GM19099 (cell line): ENCODE measurements around the gene RIMS3.

Source experiments
- POLR2A ChIP-seq: IDR thresholded peaks from 3 replicates; pipeline ENCODE4 v1.6.1; 2011; ENCODE audit warnings: low read depth; ENCODE audit not compliant: insufficient read length; ENCODE audit errors: extremely low read depth

RIMS3 gene

GRCh38 chr1:40648928-40649591, 16.4 kb downstream of the RIMS3 start:
- TF ChIP-seq POLR2A = no peak

DNA sequence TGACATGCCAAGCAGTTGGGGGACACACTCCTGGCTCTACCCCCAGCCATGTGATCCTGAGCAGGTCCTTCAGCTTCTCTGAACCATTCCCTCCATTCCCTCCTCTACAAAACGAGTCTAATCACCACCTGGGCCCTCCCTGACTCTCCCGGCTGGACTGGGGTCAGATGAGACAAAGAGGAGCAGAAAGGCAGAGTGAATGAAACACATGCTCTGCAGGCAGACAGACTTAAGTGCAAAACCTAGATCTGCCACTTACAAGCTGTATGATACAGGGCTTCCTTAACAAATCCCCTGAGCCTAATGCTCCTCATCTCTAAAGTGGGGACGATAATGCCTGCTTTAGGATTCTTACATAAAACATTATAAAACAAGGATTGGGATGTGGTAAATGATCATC, 17.3 kb downstream of the RIMS3 start:
- no peak for TF ChIP-seq POLR2A

DNA sequence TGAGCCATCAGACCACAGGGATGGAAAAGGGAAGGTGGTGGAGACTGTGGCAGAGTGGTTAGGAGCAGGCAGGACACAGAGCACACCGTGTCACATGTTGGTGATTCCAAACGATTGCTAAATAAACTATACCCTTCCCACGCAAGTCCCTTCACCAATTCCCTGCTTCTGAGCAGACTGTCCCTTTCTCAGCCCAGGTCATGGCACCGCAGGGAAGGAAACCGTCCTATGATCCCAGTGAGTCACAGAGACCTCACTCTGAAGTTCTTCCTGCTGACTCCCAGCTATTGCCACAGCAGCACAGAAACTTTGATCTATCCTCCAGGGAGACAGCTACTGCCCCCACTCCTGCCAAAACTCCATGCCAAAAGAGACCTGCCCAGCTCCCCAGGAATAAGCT, 19.2 kb downstream of the RIMS3 start:
- no peak for TF ChIP-seq POLR2A

DNA sequence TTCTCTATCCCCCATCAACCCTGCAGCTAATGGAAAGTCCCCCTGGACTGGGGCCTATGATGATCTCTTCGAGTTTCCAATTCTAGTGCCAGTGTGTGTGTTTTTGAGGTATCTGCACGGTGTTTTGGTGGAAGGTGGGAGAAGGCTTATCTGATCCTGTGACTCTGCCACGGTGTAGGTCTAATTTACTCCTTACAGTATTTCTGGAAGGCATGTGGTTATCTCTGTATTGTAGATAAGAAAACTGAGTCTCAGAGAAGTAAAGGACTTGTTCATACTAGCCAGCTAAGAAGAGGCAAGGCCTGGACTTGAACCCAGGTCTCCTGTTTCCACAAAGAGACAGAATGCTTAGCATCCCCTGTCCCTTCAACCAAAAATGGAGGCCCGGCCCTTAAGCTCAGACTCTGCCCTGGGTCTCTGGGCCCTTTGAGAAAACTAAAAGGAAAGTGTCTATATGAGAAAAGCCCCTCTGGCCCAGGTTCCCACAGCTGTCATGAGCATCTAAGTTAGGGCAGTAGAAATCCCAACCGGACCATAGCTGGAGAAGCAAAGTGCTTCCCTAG, 20.3 kb downstream of the RIMS3 start:
- TF ChIP-seq POLR2A = no peak

DNA sequence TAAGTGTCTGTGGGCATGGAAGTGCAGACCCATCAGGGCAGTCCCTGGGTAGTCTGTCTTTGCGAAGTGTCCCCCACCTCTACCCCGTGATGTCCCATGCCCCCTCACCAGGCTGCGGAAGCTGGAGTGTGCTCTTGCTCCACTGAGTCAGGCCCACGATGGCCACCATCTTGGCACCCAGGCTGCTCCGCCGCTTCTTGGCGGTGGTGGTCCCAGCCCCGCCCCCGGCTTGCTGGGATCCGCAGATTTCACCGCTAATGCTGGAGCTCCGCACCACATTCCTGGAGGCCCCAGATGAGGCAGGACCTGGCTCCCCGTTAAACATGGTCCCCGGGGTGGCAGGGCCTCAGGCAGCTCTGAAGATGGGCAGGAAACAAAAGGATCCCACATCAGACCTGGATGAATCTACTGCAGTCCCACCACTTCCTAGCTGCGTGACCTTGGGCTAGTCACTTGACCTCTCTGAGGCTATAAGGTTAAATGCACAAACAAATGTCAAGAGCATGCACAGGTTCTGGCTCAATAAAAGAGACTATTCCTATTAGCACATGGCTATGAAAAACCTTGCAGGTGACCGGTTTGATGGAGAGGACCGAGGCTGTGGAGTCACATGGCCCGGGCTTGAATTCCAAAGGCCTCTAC, 23.8 kb downstream of the RIMS3 start:
- no peak for TF ChIP-seq POLR2A

DNA sequence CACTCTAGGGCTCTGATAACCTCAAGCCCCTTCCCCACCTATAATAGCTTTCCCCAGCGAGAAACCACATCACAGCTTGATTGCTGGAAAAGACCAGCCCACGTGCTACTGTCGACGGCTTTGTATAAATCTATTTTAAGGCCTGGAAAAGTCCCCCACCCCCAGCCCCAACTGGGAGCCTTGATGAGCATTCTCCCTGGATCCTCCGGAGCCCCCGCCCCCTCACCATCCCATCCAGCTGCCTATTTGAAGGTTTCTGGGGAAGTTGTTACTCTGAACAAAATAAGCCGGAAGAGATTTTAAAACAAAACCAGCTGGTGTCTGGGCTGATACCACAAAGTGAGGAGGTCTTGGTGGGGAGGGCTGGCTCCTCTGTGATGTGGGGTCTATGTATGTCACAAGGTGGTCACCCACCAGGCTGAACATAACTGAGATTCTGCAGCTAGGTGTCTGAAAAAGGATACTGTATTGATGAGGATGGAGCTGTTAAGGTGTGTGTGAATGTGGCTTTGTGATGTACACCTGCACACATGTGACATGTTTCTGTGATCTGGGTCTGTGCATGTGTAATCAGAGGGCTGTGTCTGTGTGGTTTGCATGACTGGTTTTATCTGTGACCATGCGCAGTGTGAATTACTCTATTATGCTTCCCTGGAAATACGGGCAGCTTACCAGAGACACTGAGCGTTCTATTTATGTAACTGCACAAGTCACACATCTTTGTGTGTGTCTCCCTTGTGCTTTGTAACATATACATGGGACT, 25.0 kb downstream of the RIMS3 start:
- no peak for TF ChIP-seq POLR2A

DNA sequence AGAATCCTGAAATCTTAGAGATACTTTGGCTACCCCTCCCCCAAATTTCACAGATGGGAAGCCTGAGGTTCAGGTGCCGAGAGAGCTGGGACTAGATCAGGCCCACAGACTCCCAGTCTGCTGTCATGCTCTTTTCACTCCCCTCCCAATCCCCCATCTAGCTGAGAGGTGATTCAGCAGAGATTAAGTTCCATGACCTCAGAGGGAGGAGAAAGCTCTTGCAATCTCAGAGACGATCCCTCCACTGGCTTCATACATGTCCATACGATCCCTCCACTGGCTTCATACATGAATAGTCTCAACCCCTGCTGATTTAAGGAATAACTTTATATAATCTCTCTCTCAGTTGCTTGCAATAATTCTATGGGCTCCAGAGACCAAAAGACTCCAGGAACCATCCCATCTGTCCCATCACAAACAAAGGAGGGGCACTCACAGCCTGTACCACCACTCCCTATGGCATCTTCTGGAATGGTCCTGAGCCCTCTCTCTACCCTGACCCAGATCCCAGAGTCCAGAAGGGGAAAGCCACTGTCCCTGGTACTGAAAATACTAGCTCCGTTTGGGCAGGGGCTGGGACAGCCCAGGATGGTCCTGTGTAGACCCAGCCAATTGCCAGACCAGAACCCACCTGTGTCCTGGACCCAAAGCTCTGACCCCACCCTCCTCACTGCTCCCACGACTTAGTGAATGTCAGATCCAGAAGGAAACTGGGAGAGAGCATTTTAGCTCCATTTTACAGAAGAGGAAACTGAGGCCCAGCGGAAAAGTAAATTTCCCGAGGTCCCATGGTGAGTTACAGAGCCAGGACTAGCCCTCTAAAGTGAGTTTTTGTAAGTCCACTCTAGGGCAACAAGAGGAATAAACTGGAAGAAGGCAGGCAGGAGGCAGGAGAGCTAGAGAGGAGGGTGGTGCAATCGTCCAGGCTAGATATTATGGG, 27.1 kb downstream of the RIMS3 start:
- no peak for TF ChIP-seq POLR2A

GRCh38 chr1:40637470-40638007, 27.9 kb downstream of the RIMS3 start:
- TF ChIP-seq POLR2A = no peak

GRCh38 chr1:40636777-40637176, 28.7 kb downstream of the RIMS3 start:
- TF ChIP-seq POLR2A = no peak

GRCh38 chr1:40635763-40636500, 29.6 kb downstream of the RIMS3 start:
- no peak for TF ChIP-seq POLR2A

- TF ChIP-seq POLR2A = no peak
Observed at GRCh38 chr1:40634901-40635655, 30.4 kb downstream of the RIMS3 start.

DNA sequence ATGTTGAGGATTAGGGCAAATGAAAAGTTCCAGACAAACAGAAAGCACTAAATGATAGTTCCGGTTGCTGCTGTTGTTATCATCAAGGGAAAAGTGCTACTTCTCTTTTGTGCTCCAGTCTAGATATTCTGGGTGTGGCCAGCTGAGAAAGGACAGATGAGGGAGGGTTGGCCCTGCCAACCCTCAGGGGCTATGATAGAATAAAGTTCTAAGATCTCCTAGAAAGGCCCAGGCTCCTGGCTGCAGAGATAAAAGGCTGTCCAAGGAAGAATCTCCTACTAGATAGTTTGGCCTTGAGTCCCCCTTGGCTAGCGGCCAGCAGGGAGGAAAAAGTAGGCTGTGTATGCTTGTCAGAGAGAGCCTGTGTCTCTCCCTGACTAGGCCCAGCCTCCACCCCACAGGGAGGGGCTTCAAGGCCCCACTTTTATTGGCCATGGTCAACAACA, 31.5 kb downstream of the RIMS3 start:
- no peak for TF ChIP-seq POLR2A

GRCh38 chr1:40633523-40633922, 32.0 kb downstream of the RIMS3 start:
- no peak for TF ChIP-seq POLR2A
